Left ventricle myocardium superior (tissue), 1 donor: ENCODE results near the gene AUTS2. TPM values are rescaled to one million over a fixed set of nuclear protein-coding genes. Genes with fewer than 3 reads are reported as not detected.

ENCODE experiments used
- ATAC-seq: fragments of 200-7000 bp; cut with Tn5 transposase; one replicate; pipeline ENCODE4 v1.9.1; 2020; ENCODE audit warnings: mild to moderate bottlenecking, moderate library complexity
- DNase-seq: peaks from one replicate; pipeline ENCODE4 v3.0.0-alpha.2; 2020
- intact Hi-C: fragments of 100-400 bp; cut with micrococcal nuclease; formaldehyde crosslinking; loops from one replicate; pipeline ENCODE4 v1.11.0; 2022
- total RNA-seq: library from RNA; stranded (reverse); fragmentation: NEBNext Ultra II Directional; extraction: Animal tissue kit (Norgen Biotek cat#: 25700); gene quantifications from one replicate; pipeline ENCODE4 v1.2.1, GENCODE V29; 2021
- donor health status: DM: no; HTN: yes; CAD: no; lungs with severe emphysema.

The AUTS2 gene
- total RNA-seq, 1 donor from 2014 or later: 7.9 TPM

- ATAC-seq (peak; percentile 16), DNase-seq (peak; percentile 35)
- intact Hi-C loops: no loop called here
Measured at GRCh38 chr7:69598487-69599285, 411 bp downstream of the AUTS2 start.

- ATAC-seq: peak; percentile 2
- intact Hi-C loops: no loop called here
- DNase-seq: peak; percentile 39
Measured at GRCh38 chr7:69599286-69599954, 1.1 kb downstream of the AUTS2 start.

- ATAC-seq (no peak), DNase-seq (peak; percentile 33)
- intact Hi-C loops: no loop called here
Measured at GRCh38 chr7:69599955-69600709, 1.9 kb downstream of the AUTS2 start.

- intact Hi-C loops: no loop called here
- no peak for ATAC-seq
- DNase-seq: no peak
Measured at GRCh38 chr7:69600710-69601519, 2.6 kb downstream of the AUTS2 start.

- ATAC-seq (no peak), DNase-seq (no peak)
- intact Hi-C loops: no loop called here
Measured at GRCh38 chr7:69602522-69602921, 4.2 kb downstream of the AUTS2 start.

- DNase-seq (no peak), ATAC-seq (no peak)
- intact Hi-C loops: no loop called here
Measured at GRCh38 chr7:69603351-69603750, 5.1 kb downstream of the AUTS2 start.

GRCh38 chr7:69603937-69604494 is 5.7 kb downstream of the AUTS2 start:
- ATAC-seq: no peak
- intact Hi-C loops: no loop called here
- DNase-seq: no peak

GRCh38 chr7:69605070-69605469 is 6.8 kb downstream of the AUTS2 start:
- DNase-seq: no peak
- intact Hi-C loops: no loop called here
- no peak for ATAC-seq

- DNase-seq (no peak), ATAC-seq (no peak)
- intact Hi-C loops: no loop called here
Measured at GRCh38 chr7:69605546-69605945, 7.3 kb downstream of the AUTS2 start.

GRCh38 chr7:69608049-69608448 is 9.8 kb downstream of the AUTS2 start:
- no peak for ATAC-seq
- intact Hi-C loops: no loop called here
- no peak for DNase-seq

- intact Hi-C loops: no loop called here
- no peak for DNase-seq
- no peak for ATAC-seq
Measured at GRCh38 chr7:69608878-69609277, 10.6 kb downstream of the AUTS2 start.

- DNase-seq: no peak
- intact Hi-C loops: no loop called here
Measured at GRCh38 chr7:69609541-69610373, 11.5 kb downstream of the AUTS2 start.

GRCh38 chr7:69610374-69611084 is 12.3 kb downstream of the AUTS2 start:
- DNase-seq (no peak), ATAC-seq (no peak)
- intact Hi-C loops: no loop called here

More at GRCh38 chr7:69609541-69610373, 11.5 kb downstream of the AUTS2 start:
- no peak for ATAC-seq

GRCh38 chr7:69612981-69613380 is 14.7 kb downstream of the AUTS2 start:
- ATAC-seq (no peak), DNase-seq (no peak)
- intact Hi-C loops: no loop called here

GRCh38 chr7:69613846-69614245 is 15.6 kb downstream of the AUTS2 start:
- DNase-seq (no peak), ATAC-seq (no peak)
- intact Hi-C loops: no loop called here

- intact Hi-C loops: no loop called here
- no peak for DNase-seq
- no peak for ATAC-seq
Measured at GRCh38 chr7:69615685-69616084, 17.4 kb downstream of the AUTS2 start.

GRCh38 chr7:69617364-69617763 is 19.1 kb downstream of the AUTS2 start:
- no peak for ATAC-seq
- no peak for DNase-seq
- intact Hi-C loops: no loop called here

GRCh38 chr7:69619054-69619453 is 20.8 kb downstream of the AUTS2 start:
- intact Hi-C loops: no loop called here
- no peak for DNase-seq
- ATAC-seq: no peak
